Renal cortex interstitium (tissue), 11 donors: ENCODE measurements around the gene CD276. TPM values are rescaled to one million over a fixed set of nuclear protein-coding genes. Genes with fewer than 3 reads are reported as not detected.
A peak's percentile ranks its signal among the peaks of the same experiment; 100 is the strongest.
"Not testable (repeated sequence)": the region's sequence is repeated elsewhere in the genome, so short reads cannot be mapped to it uniquely, and the experiment has no call there.

ENCODE experiments used
- DNase-seq, 11 donors: peaks; one replicate each; pipeline ENCODE4 v3.0.0-alpha.2; 2013; ENCODE audit warnings: low read depth in 9 of 11, low spot score in 4 of 11; ENCODE audit errors: extremely low read depth in 1 of 11
- polyA plus RNA-seq, 3 donors: library from polyadenylated mRNA; unstranded; fragments of 120-200 nt; gene quantifications; one replicate each; pipeline ENCODE4 v1.2.1, GENCODE V29; 2013; ENCODE audit not compliant: insufficient read length in 3 of 3

Gene CD276
- polyA plus RNA-seq, 3 donors: 149 to 194 (median 164) TPM

DNA sequence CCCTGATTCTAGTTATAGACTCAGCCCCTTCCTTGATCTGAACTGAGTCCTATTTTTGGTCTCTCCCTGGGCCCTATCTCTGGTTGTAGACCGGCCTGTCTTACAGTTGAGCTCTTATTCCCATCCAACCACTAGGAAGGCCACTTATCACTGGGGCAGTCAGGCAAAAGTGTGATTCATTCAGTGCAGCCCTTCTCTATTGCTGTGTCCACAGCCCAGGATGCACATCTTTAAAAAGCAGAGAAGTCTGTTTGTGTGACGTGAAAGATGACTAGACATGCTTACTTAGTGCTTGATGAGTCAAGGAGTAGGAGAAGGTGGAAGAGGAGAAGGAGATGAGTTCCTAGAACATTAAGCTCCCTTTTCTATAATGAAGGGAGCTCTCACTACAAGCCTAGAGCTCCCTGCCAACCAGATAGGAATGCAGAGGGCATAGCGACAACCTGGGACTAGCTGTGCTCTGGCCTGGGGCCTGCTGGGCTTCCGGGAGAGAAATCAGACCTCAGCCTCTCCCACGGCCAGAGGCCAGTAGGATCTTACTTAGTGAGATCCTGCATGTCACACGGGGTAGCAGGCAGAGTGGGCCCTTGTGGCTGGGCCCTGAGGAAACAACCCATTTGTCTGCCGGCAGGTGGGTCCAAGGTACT is 43.3 kb downstream of the CD276 start:
- DNase-seq: no peak

DNA sequence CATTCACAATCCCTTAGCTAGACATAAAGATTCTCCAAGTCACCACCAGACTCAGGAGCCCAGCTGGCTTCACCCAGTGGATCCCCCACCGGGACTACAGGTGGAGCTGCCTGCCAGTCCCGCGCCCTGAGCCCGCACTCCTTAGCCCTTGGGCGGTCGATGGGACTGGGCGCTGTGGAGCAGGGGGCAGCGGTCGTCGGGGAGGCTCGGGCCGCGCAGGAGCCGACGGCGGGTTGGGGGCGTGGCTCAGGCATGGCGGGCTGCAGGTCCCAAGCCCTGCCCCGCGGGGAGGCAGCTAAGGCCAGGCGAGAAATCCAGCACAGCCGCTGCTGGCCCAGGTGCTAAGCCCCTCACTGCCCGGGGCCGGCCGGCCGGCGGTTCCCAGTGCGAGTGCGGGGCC is 47.9 kb downstream of the CD276 start:
- not testable (repeated sequence) for DNase-seq

- DNase-seq: no peak
These were observed 48.7 kb downstream of the CD276 start for GRCh38 chr15:73732930-73733329.

DNA sequence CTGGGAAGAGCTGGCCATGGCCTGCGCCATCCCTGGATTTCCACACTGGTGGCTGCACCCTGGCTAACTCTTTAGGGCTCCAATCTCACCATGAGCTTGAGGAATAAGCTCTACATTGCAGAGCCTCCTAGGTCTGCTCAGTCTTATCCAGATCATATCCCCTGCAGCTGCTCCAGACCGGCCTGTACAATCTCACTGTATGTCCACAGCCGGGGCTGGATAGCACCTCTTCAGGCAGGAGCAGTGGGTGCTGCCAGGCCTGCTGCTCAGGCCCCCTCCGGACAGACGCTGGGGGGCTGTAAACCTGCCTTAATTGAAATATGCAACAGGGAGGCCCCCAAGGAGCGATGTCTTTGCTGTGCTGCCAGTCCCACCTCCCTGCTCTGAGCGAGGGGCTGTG is 53.4 kb downstream of the CD276 start:
- DNase-seq: no peak

DNA sequence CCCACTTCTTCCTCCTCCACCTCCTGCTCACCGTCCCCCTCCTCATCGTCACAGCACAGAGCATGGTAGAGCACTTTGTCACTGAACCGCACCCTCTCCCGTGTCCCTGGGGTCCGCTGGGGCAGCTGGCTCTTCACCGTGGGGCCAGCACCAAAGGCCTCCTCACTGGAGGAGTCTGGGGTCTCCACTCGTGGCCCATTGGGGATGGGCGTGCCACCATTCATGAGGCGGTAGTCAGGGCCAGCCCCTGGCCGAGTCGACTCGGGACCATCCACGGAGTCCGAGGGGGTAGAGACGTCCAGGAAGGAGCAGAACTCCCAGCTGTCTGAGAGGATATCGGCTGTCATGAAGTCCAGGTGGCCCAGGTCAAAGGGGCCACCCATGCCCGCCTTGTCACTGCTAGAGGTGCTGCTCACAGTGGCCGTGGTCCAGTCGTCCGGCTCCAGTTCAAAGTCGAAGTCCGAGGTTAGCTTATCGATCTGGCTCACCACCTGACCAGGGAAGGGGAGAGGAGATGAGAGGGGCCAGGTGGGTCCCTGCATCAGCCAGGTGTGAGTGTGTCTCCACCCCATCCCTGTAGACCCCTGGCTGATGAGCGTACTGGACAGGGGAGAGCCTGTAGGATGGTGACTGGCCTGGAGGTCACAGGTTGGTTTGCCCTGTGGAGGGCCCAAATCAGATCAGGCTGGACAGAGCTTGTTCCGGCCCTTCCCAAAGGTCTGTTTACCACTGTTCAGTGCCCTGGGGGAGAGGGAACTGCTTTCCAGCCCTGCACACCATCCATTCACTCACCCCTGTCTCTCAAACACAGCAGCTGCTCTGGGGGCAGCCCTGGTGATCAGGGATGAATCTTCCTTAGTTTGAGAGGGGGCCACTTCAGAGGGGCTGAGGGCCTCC is 56.2 kb downstream of the CD276 start:
- no peak for DNase-seq

GRCh38 chr15:73741321-73741836 is 57.2 kb downstream of the CD276 start:
- no peak for DNase-seq

GRCh38 chr15:73744293-73744692 is 60.1 kb downstream of the CD276 start:
- no peak for DNase-seq

DNA sequence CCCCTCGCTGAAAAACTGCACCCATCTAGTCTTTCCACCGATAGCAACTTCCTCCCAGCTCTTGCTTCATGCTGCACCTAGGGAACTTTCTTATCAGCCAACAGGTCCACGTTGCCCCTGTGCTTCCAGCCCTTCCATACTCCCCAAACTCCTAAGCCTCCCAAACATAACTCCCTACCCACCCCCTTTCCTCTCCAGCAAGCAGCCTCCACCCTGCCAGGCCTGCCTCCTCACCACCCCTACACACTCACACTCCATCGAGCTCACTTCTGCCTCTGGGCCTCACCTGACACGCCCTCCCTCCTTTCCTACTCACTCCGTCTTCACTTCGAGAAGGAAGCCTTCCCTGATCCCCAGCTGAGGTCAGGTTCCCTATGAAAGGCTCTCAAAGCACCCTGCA is 60.9 kb downstream of the CD276 start:
- DNase-seq: no peak

GRCh38 chr15:73746261-73746660 is 62.1 kb downstream of the CD276 start:
- no peak for DNase-seq

GRCh38 chr15:73746883-73747282 is 62.7 kb downstream of the CD276 start:
- peak in 1 of 11 donors; percentile 35 for DNase-seq

GRCh38 chr15:73747847-73748590 is 63.8 kb downstream of the CD276 start:
- no peak for DNase-seq

DNA sequence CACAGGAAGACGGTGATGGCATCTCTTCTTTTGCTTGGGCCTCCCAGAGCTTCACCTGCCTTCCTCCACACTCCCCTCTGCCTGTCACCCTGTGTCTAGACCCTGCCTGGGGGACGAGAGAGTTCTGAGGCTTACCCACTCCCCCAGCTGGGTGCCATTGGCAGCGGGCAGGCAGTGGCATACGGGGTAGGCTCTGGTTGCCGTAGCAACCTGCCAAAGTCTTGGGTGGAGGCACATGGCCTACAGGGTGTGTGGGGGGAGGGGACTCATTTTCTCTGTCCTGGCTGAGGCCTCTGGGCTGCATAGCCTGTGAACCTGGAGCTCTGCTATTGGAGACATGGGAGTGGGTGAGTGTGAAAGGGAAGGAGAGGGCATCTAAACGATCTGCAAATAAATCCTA is 64.5 kb downstream of the CD276 start:
- no peak for DNase-seq

DNA sequence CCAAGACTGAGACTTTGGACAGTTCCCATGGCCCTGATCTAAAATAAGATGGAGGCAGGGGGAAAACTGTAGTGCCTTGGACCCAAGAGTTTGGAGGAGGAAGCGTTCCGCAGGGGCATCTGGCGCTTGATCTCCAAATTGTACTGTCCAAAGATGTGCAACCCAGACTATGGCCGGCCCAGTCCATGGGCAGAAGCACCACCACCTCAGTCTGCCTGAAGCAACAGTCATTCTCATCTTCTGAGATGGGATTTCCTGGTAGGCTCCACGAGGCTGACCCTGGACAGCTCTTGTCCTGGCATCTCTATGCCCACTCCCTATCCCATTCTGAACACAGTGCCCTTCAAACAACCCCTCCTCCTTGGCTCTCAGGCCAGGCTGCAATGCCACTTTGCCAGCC is 65.3 kb downstream of the CD276 start:
- DNase-seq: no peak

DNA sequence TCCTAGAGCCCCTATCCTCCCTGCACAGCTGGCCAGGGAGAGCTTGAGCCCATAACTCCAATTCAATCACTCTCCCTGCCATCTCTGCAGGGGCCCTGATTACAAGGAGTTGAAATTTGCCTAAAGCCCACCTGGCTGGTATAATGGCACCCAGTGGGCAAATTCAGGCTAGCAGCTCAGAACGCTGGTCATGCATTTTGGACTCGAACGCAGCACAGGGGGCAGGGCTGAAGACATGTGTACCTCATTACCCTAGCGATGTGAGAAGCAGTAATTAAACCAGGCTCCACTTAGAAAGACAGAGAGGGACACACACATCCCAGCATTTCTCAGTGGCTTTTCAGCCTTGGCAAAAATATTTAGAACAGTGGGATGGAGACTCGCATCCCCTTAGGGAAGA is 65.8 kb downstream of the CD276 start:
- no peak for DNase-seq

DNA sequence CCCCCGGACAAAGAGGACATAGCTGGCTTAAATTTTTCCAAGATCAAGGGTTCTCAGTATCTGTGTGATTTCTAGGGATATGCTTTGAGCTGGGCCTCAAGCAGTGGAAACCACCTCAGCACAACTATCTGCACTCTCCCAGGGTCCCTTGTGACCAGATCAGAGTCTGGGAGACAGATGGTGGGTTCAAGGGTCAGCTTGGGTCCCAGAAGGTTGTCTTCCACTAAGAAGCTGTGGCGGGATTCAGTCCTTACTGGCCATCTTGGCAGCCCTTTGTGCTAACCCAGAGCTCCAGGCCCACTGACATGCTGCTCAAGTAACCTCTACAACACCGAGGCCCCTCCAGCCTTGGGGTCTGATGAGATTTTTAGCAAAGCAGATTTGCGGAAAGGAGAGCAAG is 66.3 kb downstream of the CD276 start:
- DNase-seq: no peak

GRCh38 chr15:73750951-73751350 is 66.8 kb downstream of the CD276 start:
- DNase-seq: no peak

GRCh38 chr15:73751511-73751898 is 67.3 kb downstream of the CD276 start:
- no peak for DNase-seq

GRCh38 chr15:73751899-73752805 is 68.0 kb downstream of the CD276 start:
- peak in 4 of 11 donors; percentile 10 to 28 (median 22) for DNase-seq

DNA sequence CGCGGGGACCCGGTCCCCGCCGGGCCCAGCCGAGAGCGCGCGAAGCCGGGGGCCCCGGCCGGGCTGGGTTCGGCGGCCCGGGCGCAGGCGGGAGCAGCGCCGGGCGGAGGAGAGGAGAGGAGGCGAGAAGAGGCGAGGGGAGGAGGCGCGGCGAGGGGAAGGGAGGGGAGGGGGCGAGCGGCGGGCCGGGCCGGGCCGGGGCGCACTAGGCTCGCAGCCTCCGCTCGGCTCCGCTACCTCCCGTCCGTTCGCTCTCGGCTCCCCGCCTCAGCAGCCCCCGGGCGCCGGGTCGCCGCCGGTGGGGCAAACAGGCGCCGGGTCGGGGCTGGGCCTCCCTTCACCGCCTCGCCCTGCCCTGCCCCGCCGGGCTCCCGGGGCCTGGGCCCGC is 68.6 kb downstream of the CD276 start:
- peak in 6 of 11 donors; percentile 18 to 34 (median 28) for DNase-seq
